Suprapubic skin (tissue), 3 donors: ENCODE data around the gene CAMTA1.
"Not testable (repeated sequence)": the region's sequence is repeated elsewhere in the genome, so short reads cannot be mapped to it uniquely, and the experiment has no call there.

Experiments used
- CTCF ChIP-seq, 2 donors: fragments of 200-600 bp in 1 of 2; fragments of 450-650 bp in 1 of 2; sonication (generic) in 1 of 2; IDR thresholded peaks; one replicate each; pipeline ENCODE4 v1.5.1; 2016 to 2019; ENCODE audit warnings: antibody characterized with exemption in 2 of 2, mild to moderate bottlenecking in 1 of 2, moderate library complexity in 1 of 2
- EP300 ChIP-seq: sonication (generic); formaldehyde crosslinking; IDR thresholded peaks from one replicate; pipeline ENCODE4 v1.6.1; 2017; ENCODE audit warnings: antibody characterized with exemption
- POLR2A ChIP-seq, 2 donors: fragments of 450-650 bp; IDR thresholded peaks; one replicate each; pipeline ENCODE4 v1.6.1; 2017; ENCODE audit warnings: antibody characterized with exemption in 2 of 2, mild to moderate bottlenecking in 2 of 2, moderate library complexity in 2 of 2

- TF ChIP-seq CTCF (IDR thresholded peaks at IDR 0.05); POLR2A (IDR thresholded peaks at IDR 0.05); EP300: not testable (repeated sequence)
These were observed 596.5 kb downstream of the CAMTA1 start for GRCh38 chr1:7381729-7382128.
